Vagina (tissue), 2 donors: Measurements from ENCODE around the gene TAOK3.

Experiments
- POLR2A ChIP-seq, 2 donors: fragments of 450-650 bp; IDR thresholded peaks; one replicate each; pipeline ENCODE4 v1.6.1; 2017; ENCODE audit warnings: antibody characterized with exemption in 2 of 2, mild to moderate bottlenecking in 2 of 2, moderate library complexity in 2 of 2
- POLR2AphosphoS5 ChIP-seq, 2 donors: sonication (generic); formaldehyde crosslinking; IDR thresholded peaks; one replicate each; pipeline ENCODE4 v1.9.0; 2017; ENCODE audit warnings: antibody characterized with exemption in 2 of 2, mild to moderate bottlenecking in 2 of 2, low read depth in 1 of 2; ENCODE audit not compliant: insufficient read depth in 1 of 2
- TF ChIP-seq, protein P1 (sequence below), 3 experiments: fragments of 450-650 bp in 2 of 3; fragments of 200-600 bp in 1 of 3; sonication (generic) in 1 of 3; IDR thresholded peaks; one replicate each; pipeline ENCODE4 v1.5.1; 2017 to 2019; ENCODE audit warnings: antibody characterized with exemption in 3 of 3, mild to moderate bottlenecking in 2 of 3, moderate library complexity in 2 of 3

DNA sequence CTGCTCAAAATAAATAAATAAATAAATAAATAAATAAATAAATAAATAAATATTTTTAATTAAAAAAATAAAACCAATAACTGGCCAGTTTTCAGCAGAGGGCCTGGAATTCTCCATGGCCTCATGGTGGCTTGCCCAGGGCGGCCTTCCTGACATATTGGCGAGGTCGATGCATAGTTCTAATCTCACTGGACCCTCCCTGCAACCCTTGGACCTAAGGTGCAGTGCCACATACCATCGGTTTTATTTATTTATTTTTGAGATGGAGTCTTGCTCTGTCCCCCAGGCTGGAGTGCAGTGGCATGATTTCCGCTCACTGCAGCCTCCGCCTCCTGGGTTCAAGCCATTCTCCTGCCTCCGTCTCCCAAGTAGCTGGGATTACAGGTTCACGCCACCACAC is 265.0 kb downstream of the TAOK3 start:
- TF ChIP-seq, protein P1, sequence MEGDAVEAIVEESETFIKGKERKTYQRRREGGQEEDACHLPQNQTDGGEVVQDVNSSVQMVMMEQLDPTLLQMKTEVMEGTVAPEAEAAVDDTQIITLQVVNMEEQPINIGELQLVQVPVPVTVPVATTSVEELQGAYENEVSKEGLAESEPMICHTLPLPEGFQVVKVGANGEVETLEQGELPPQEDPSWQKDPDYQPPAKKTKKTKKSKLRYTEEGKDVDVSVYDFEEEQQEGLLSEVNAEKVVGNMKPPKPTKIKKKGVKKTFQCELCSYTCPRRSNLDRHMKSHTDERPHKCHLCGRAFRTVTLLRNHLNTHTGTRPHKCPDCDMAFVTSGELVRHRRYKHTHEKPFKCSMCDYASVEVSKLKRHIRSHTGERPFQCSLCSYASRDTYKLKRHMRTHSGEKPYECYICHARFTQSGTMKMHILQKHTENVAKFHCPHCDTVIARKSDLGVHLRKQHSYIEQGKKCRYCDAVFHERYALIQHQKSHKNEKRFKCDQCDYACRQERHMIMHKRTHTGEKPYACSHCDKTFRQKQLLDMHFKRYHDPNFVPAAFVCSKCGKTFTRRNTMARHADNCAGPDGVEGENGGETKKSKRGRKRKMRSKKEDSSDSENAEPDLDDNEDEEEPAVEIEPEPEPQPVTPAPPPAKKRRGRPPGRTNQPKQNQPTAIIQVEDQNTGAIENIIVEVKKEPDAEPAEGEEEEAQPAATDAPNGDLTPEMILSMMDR (IDR thresholded peaks at IDR 0.05) = no peak
- no peak for TF ChIP-seq POLR2A (IDR thresholded peaks at IDR 0.05)
- no peak for TF ChIP-seq POLR2AphosphoS5 (IDR thresholded peaks at IDR 0.05; ENCODE audit: insufficient read depth in 1 of 2, low read depth in 1 of 2)
